ENCODE data around the gene TTN.

- TF ChIP-seq SP1 (IDR thresholded peaks at IDR 0.05) (no peak), ARNT (IDR thresholded peaks at IDR 0.05) (no peak), TARDBP (IDR thresholded peaks at IDR 0.05) (no peak), FOXK2 (IDR thresholded peaks at IDR 0.05) (no peak), CTBP1 (IDR thresholded peaks at IDR 0.05; ENCODE audit: borderline replicate concordance) (no peak), FOXM1 (IDR thresholded peaks at IDR 0.05; ENCODE audit: borderline replicate concordance) (no peak), BHLHE40 (IDR thresholded peaks at IDR 0.05; ENCODE audit: borderline replicate concordance) (no peak), ZNF384 (IDR thresholded peaks at IDR 0.05) (no peak), SUZ12 (IDR thresholded peaks at IDR 0.05) (no peak), ELF4 (IDR thresholded peaks at IDR 0.05) (no peak), LEF1 (IDR thresholded peaks at IDR 0.05; ENCODE audit: borderline replicate concordance) (no peak), FOXA1 (IDR thresholded peaks at IDR 0.05) (no peak)
These were observed 59.5 kb downstream of the TTN start for GRCh38 chr2:178747767-178748166.
